ENCODE data around the gene CFDP1.

The CFDP1 gene

DNA sequence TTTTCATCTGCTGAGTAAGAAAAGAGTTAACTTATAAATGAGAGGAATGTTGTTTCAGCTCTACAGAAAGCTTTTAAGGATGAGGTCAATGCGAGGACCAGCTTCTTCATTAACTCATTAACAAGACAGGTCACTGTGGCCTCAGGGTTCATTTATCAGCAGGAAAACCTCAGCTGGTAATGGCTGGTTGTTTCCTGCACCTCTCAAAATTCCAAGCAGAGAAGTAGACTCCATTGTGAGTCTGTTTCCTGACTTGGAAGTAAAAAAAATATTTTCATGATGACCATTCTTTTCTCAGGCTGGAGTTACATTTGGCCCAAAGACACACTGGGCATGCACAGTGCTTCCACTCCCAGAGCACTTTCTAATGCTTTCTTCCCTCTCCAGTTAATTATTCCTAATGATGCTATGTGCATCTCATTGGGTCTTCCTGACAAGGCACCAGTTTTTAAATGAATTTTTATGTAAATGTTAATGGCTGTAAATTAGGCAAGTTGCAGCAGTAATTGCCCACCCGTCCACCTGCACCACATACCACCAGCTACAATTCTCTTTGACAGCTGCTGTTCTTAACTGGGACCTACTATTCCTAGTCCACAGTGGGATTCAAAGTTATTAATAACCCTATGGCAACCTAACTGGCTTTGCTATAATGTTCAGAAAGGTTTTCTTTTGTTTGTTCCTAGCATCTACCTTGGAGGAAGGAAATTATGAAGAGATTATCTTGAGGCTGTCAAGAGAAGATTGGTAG, 92.4 kb downstream of the CFDP1 start:
- Histone ChIP-seq H2AK5ac (ENCODE audit: low read length) (no peak overlapping the region), H3K36me3 (ENCODE audit: control insufficient read depth, insufficient read depth, low read length) (no peaks in the 10 kb centered on the region), H2BK120ac (ENCODE audit: low read depth, low read length) (no peak overlapping the region), H4K5ac (ENCODE audit: low read length) (no peak overlapping the region), H3K27me3 (ENCODE audit: insufficient read depth, low read length, poor library complexity) (no peaks in the 10 kb centered on the region), H3K79me1 (ENCODE audit: low read length) (no peaks in the 10 kb centered on the region), H3K9ac (ENCODE audit: low read length) (no peak overlapping the region), H3K18ac (ENCODE audit: low read length) (no peak overlapping the region), H3K27ac (ENCODE audit: low read depth, low read length) (peak overlapping the region; percentile 17), H2BK15ac (replicated peaks; ENCODE audit: low read depth) (no peak overlapping the region), H3K4me1 (ENCODE audit: control insufficient read depth, low read depth, low read length) (no peaks in the 10 kb centered on the region), H3K4me2 (ENCODE audit: low read length) (no peak overlapping the region), H3K79me2 (ENCODE audit: control insufficient read depth, insufficient read depth, low read length) (no peaks in the 10 kb centered on the region), H3K23ac (ENCODE audit: low read length) (no peak overlapping the region), H3K4me3 (ENCODE audit: low read length) (no peak overlapping the region), H4K8ac (ENCODE audit: low read depth, low read length) (no peak overlapping the region), H3K56ac (ENCODE audit: low read length) (no peak overlapping the region), H3K4ac (ENCODE audit: low read depth, low read length) (no peak overlapping the region), H2BK5ac (ENCODE audit: low read length) (no peak overlapping the region)
- DNase-seq: peak; percentile 76
- WGBS (ENCODE audit: extremely low coverage, insufficient coverage, low lambda C conversion rate): no CpG with 5 or more reads among the region's 2 CpGs

GRCh38 chr16:75337430-75337829, 95.9 kb downstream of the CFDP1 start:
- no peaks in the 10 kb centered on the region for H3K36me3 ChIP-seq (ENCODE audit: control insufficient read depth, insufficient read depth, low read length)
- DNase-seq: no peak
- no peaks in the 10 kb centered on the region for H3K4me1 ChIP-seq (ENCODE audit: control insufficient read depth, low read depth, low read length)
- no peak overlapping the region for H3K4ac ChIP-seq (ENCODE audit: low read depth, low read length)
- H3K79me2 ChIP-seq (ENCODE audit: control insufficient read depth, insufficient read depth, low read length): no peaks in the 10 kb centered on the region
- no peak overlapping the region for H3K56ac ChIP-seq (ENCODE audit: low read length)
- no peak overlapping the region for H3K9ac ChIP-seq (ENCODE audit: low read length)
- no peak overlapping the region for H2BK15ac ChIP-seq (replicated peaks; ENCODE audit: low read depth)
- no CpG with 5 or more reads among the region's 6 CpGs for WGBS (ENCODE audit: extremely low coverage, insufficient coverage, low lambda C conversion rate)
- no peak overlapping the region for H2BK120ac ChIP-seq (ENCODE audit: low read depth, low read length)
- no peak overlapping the region for H4K5ac ChIP-seq (ENCODE audit: low read length)
- H3K4me3 ChIP-seq (ENCODE audit: low read length): no peak overlapping the region
- H3K27ac ChIP-seq (ENCODE audit: low read depth, low read length): no peak overlapping the region
- H4K8ac ChIP-seq (ENCODE audit: low read depth, low read length): no peak overlapping the region
- no peak overlapping the region for H3K18ac ChIP-seq (ENCODE audit: low read length)
- H3K79me1 ChIP-seq (ENCODE audit: low read length): no peaks in the 10 kb centered on the region
- H3K4me2 ChIP-seq (ENCODE audit: low read length): no peak overlapping the region
- H3K23ac ChIP-seq (ENCODE audit: low read length): no peak overlapping the region
- H3K27me3 ChIP-seq (ENCODE audit: insufficient read depth, low read length, poor library complexity): no peaks in the 10 kb centered on the region
- no peak overlapping the region for H2BK5ac ChIP-seq (ENCODE audit: low read length)
- H2AK5ac ChIP-seq (ENCODE audit: low read length): no peak overlapping the region

- Histone ChIP-seq H3K9ac (ENCODE audit: low read length) (no peak overlapping the region), H3K27ac (ENCODE audit: low read depth, low read length) (no peak overlapping the region), H3K56ac (ENCODE audit: low read length) (no peak overlapping the region), H3K23ac (ENCODE audit: low read length) (no peak overlapping the region), H3K36me3 (ENCODE audit: control insufficient read depth, insufficient read depth, low read length) (no peaks in the 10 kb centered on the region), H3K4ac (ENCODE audit: low read depth, low read length) (no peak overlapping the region), H3K79me2 (ENCODE audit: control insufficient read depth, insufficient read depth, low read length) (no peaks in the 10 kb centered on the region), H3K4me2 (ENCODE audit: low read length) (no peak overlapping the region), H4K8ac (ENCODE audit: low read depth, low read length) (no peak overlapping the region), H2AK5ac (ENCODE audit: low read length) (no peak overlapping the region), H2BK15ac (replicated peaks; ENCODE audit: low read depth) (no peak overlapping the region), H3K4me3 (ENCODE audit: low read length) (no peak overlapping the region), H3K27me3 (ENCODE audit: insufficient read depth, low read length, poor library complexity) (no peaks in the 10 kb centered on the region), H2BK120ac (ENCODE audit: low read depth, low read length) (no peak overlapping the region), H4K5ac (ENCODE audit: low read length) (no peak overlapping the region), H3K79me1 (ENCODE audit: low read length) (no peaks in the 10 kb centered on the region), H3K18ac (ENCODE audit: low read length) (no peak overlapping the region), H3K4me1 (ENCODE audit: control insufficient read depth, low read depth, low read length) (no peaks in the 10 kb centered on the region), H2BK5ac (ENCODE audit: low read length) (no peak overlapping the region)
- WGBS (ENCODE audit: extremely low coverage, insufficient coverage, low lambda C conversion rate): no CpG with 5 or more reads among the region's 2 CpGs
- no peak for DNase-seq
These were observed 96.8 kb downstream of the CFDP1 start for GRCh38 chr16:75336521-75336920.

DNA sequence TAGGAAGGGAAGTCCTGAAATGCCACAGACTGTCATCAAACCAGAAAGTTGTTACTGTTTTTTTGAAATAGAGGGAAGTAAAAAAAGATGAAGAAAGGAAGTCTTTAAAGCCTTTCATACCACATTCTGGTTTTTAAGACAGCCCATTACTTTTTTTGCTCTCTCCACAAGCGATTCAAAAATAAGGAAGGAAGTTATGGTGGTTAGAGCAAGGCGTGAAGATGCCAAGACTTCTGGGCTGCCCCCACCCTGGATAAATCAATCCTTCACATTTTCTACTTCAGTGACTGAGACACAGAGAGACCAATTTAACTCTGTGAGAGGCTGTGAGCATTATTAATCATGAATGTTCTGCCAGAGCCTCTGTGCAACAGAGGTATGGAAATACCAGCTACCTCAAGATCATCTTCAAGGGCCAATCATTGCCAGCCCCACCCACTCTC, 99.6 kb downstream of the CFDP1 start:
- Histone ChIP-seq H4K5ac (ENCODE audit: low read length) (no peak overlapping the region), H3K4me1 (ENCODE audit: control insufficient read depth, low read depth, low read length) (no peaks in the 10 kb centered on the region), H3K4ac (ENCODE audit: low read depth, low read length) (no peak overlapping the region), H2AK5ac (ENCODE audit: low read length) (no peak overlapping the region), H3K4me3 (ENCODE audit: low read length) (no peak overlapping the region), H3K79me1 (ENCODE audit: low read length) (no peaks in the 10 kb centered on the region), H3K9ac (ENCODE audit: low read length) (no peak overlapping the region), H3K4me2 (ENCODE audit: low read length) (no peak overlapping the region), H4K8ac (ENCODE audit: low read depth, low read length) (no peak overlapping the region), H3K27me3 (ENCODE audit: insufficient read depth, low read length, poor library complexity) (no peaks in the 10 kb centered on the region), H3K56ac (ENCODE audit: low read length) (no peak overlapping the region), H2BK15ac (replicated peaks; ENCODE audit: low read depth) (no peak overlapping the region), H3K27ac (ENCODE audit: low read depth, low read length) (no peak overlapping the region), H2BK5ac (ENCODE audit: low read length) (no peak overlapping the region), H3K79me2 (ENCODE audit: control insufficient read depth, insufficient read depth, low read length) (no peaks in the 10 kb centered on the region), H2BK120ac (ENCODE audit: low read depth, low read length) (no peak overlapping the region), H3K23ac (ENCODE audit: low read length) (no peak overlapping the region), H3K36me3 (ENCODE audit: control insufficient read depth, insufficient read depth, low read length) (no peaks in the 10 kb centered on the region), H3K18ac (ENCODE audit: low read length) (no peak overlapping the region)
- DNase-seq: no peak
- WGBS (ENCODE audit: extremely low coverage, insufficient coverage, low lambda C conversion rate): no CpG with 5 or more reads among the region's 2 CpGs

GRCh38 chr16:75329943-75330342, 103.4 kb downstream of the CFDP1 start:
- DNase-seq: no peak
- H4K5ac ChIP-seq (ENCODE audit: low read length): no peak overlapping the region
- H3K9ac ChIP-seq (ENCODE audit: low read length): no peak overlapping the region
- H3K36me3 ChIP-seq (ENCODE audit: control insufficient read depth, insufficient read depth, low read length): no peaks in the 10 kb centered on the region
- no peak overlapping the region for H4K8ac ChIP-seq (ENCODE audit: low read depth, low read length)
- no peaks in the 10 kb centered on the region for H3K4me1 ChIP-seq (ENCODE audit: control insufficient read depth, low read depth, low read length)
- no peak overlapping the region for H2AK5ac ChIP-seq (ENCODE audit: low read length)
- H3K4ac ChIP-seq (ENCODE audit: low read depth, low read length): no peak overlapping the region
- no peak overlapping the region for H3K4me3 ChIP-seq (ENCODE audit: low read length)
- H3K79me2 ChIP-seq (ENCODE audit: control insufficient read depth, insufficient read depth, low read length): no peaks in the 10 kb centered on the region
- no peak overlapping the region for H2BK5ac ChIP-seq (ENCODE audit: low read length)
- H3K4me2 ChIP-seq (ENCODE audit: low read length): no peak overlapping the region
- no peak overlapping the region for H3K56ac ChIP-seq (ENCODE audit: low read length)
- no peak overlapping the region for H3K27ac ChIP-seq (ENCODE audit: low read depth, low read length)
- H2BK15ac ChIP-seq (replicated peaks; ENCODE audit: low read depth): no peak overlapping the region
- no peaks in the 10 kb centered on the region for H3K79me1 ChIP-seq (ENCODE audit: low read length)
- no peak overlapping the region for H3K18ac ChIP-seq (ENCODE audit: low read length)
- no CpG with 5 or more reads among the region's 4 CpGs for WGBS (ENCODE audit: extremely low coverage, insufficient coverage, low lambda C conversion rate)
- H2BK120ac ChIP-seq (ENCODE audit: low read depth, low read length): no peak overlapping the region
- no peak overlapping the region for H3K23ac ChIP-seq (ENCODE audit: low read length)
- no peaks in the 10 kb centered on the region for H3K27me3 ChIP-seq (ENCODE audit: insufficient read depth, low read length, poor library complexity)

DNA sequence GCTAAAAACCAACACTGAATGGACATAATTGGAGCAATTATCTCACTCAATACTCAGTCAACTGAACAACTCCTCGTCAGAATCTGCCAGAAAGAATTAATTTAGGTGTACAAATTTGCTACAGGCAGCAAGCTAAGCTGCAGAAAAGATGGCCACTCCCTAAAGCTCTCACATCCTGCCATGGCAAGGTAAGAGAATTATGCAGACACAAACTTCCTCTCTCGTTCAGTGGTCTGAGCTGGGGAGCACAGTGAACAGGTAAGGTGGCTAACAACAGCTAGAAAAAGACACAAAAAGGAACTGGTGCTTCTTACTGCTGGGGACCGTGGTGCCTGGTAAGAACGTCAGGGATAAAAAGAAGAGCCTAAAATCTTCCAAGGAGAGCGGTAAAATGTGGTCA, 107.0 kb downstream of the CFDP1 start:
- H3K27me3 ChIP-seq (ENCODE audit: insufficient read depth, low read length, poor library complexity): no peaks in the 10 kb centered on the region
- H3K27ac ChIP-seq (ENCODE audit: low read depth, low read length): no peak overlapping the region
- H4K8ac ChIP-seq (ENCODE audit: low read depth, low read length): no peak overlapping the region
- no peak overlapping the region for H3K4me2 ChIP-seq (ENCODE audit: low read length)
- no peak overlapping the region for H2BK5ac ChIP-seq (ENCODE audit: low read length)
- H3K36me3 ChIP-seq (ENCODE audit: control insufficient read depth, insufficient read depth, low read length): no peaks in the 10 kb centered on the region
- H3K9ac ChIP-seq (ENCODE audit: low read length): no peak overlapping the region
- DNase-seq: no peak
- no peaks in the 10 kb centered on the region for H3K79me2 ChIP-seq (ENCODE audit: control insufficient read depth, insufficient read depth, low read length)
- no peak overlapping the region for H3K23ac ChIP-seq (ENCODE audit: low read length)
- no CpG with 5 or more reads among the region's 5 CpGs for WGBS (ENCODE audit: extremely low coverage, insufficient coverage, low lambda C conversion rate)
- no peak overlapping the region for H3K4ac ChIP-seq (ENCODE audit: low read depth, low read length)
- no peak overlapping the region for H2AK5ac ChIP-seq (ENCODE audit: low read length)
- no peaks in the 10 kb centered on the region for H3K79me1 ChIP-seq (ENCODE audit: low read length)
- no peak overlapping the region for H3K18ac ChIP-seq (ENCODE audit: low read length)
- no peak overlapping the region for H2BK15ac ChIP-seq (replicated peaks; ENCODE audit: low read depth)
- H3K4me3 ChIP-seq (ENCODE audit: low read length): no peak overlapping the region
- H2BK120ac ChIP-seq (ENCODE audit: low read depth, low read length): no peak overlapping the region
- H4K5ac ChIP-seq (ENCODE audit: low read length): no peak overlapping the region
- H3K4me1 ChIP-seq (ENCODE audit: control insufficient read depth, low read depth, low read length): no peaks in the 10 kb centered on the region
- H3K56ac ChIP-seq (ENCODE audit: low read length): no peak overlapping the region
